Ishikawa (cell line): ENCODE data around the gene NCF4.

Source experiments
- CEBPB ChIP-seq: IDR thresholded peaks from 2 replicates; pipeline ENCODE4 v1.6.1; 2012
- CREB1 ChIP-seq: IDR thresholded peaks from 2 replicates; pipeline ENCODE4 v1.6.1; 2012; ENCODE audit warnings: low read depth
- EGR1 ChIP-seq: IDR thresholded peaks from 2 replicates; pipeline ENCODE4 v1.6.1; 2012
- EP300 ChIP-seq: IDR thresholded peaks from 2 replicates; pipeline ENCODE4 v1.6.1; 2012; ENCODE audit warnings: borderline replicate concordance
- FOXM1 ChIP-seq: IDR thresholded peaks from 2 replicates; pipeline ENCODE4 v1.6.1; 2012; ENCODE audit warnings: low read depth, borderline replicate concordance
- MAX ChIP-seq: IDR thresholded peaks from 2 replicates; pipeline ENCODE4 v1.6.1; 2012
- NFIC ChIP-seq: IDR thresholded peaks from 2 replicates; pipeline ENCODE4 v1.6.1; 2012
- RAD21 ChIP-seq: IDR thresholded peaks from 2 replicates; pipeline ENCODE4 v1.6.1; 2012; ENCODE audit warnings: low read depth
- REST ChIP-seq: IDR thresholded peaks from 2 replicates; pipeline ENCODE4 v1.6.1; 2012; ENCODE audit warnings: low read depth, mild to moderate bottlenecking
- TAF1 ChIP-seq: IDR thresholded peaks from 2 replicates; pipeline ENCODE4 v1.6.1; 2012; ENCODE audit warnings: low read depth, mild to moderate bottlenecking
- TCF12 ChIP-seq: IDR thresholded peaks from 2 replicates; pipeline ENCODE4 v1.6.1; 2012; ENCODE audit warnings: low read depth
- TEAD4 ChIP-seq: IDR thresholded peaks from 2 replicates; pipeline ENCODE4 v1.6.1; 2012
- USF1 ChIP-seq: IDR thresholded peaks from 2 replicates; pipeline ENCODE4 v1.6.1; 2012
- YY1 ChIP-seq: IDR thresholded peaks from 2 replicates; pipeline ENCODE4 v1.6.1; 2012; ENCODE audit warnings: low read depth
- ZBTB7A ChIP-seq: IDR thresholded peaks from 2 replicates; pipeline ENCODE4 v1.6.1; 2012; ENCODE audit warnings: low read depth

Gene NCF4

GRCh38 chr22:36860821-36861659, at the start of gene NCF4:
Gene NCF4 (plus strand): TSS chr22:36861006. CDS start chr22:36861172, 166 bp downstream.
- no peak for TF ChIP-seq TCF12
- TF ChIP-seq REST, result no peak
- TF ChIP-seq TEAD4, result no peak
- TF ChIP-seq CREB1, result no peak
- TF ChIP-seq ZBTB7A, result no peak
- no peak for TF ChIP-seq MAX
- TF ChIP-seq CEBPB, result no peak
- no peak for TF ChIP-seq USF1
- TF ChIP-seq NFIC, result no peak
- TF ChIP-seq EGR1, result no peak
- no peak for TF ChIP-seq EP300
- TF ChIP-seq YY1, result no peak
- no peak for TF ChIP-seq RAD21
- TF ChIP-seq FOXM1, result no peak

GRCh38 chr22:36811094-36811800, 49.6 kb upstream of the NCF4 start:
- TF ChIP-seq MAX (no peak), CEBPB (no peak), YY1 (no peak), EGR1 (no peak), FOXM1 (no peak), TAF1 (no peak), EP300 (no peak), ZBTB7A (no peak), NFIC (no peak), CREB1 (no peak), RAD21 (no peak), TEAD4 (no peak), TCF12 (no peak)

- TF ChIP-seq TEAD4 (no peak), USF1 (no peak), CEBPB (no peak), TCF12 (no peak), FOXM1 (no peak), NFIC (no peak), REST (no peak)
Measured at GRCh38 chr22:36814801-36815200, 46.0 kb upstream of the NCF4 start.

- TF ChIP-seq MAX (no peak), TEAD4 (no peak), FOXM1 (no peak), CREB1 (no peak), ZBTB7A (no peak), NFIC (no peak)
Measured at GRCh38 chr22:36815558-36816338, 45.1 kb upstream of the NCF4 start.

GRCh38 chr22:36816339-36816635, 44.5 kb upstream of the NCF4 start:
- TF ChIP-seq TCF12 (no peak), RAD21 (no peak), CEBPB (no peak), EP300 (no peak), YY1 (no peak), FOXM1 (no peak), USF1 (no peak), ZBTB7A (no peak), CREB1 (no peak)
